ENCODE data around the gene CNTNAP2.

Gene CNTNAP2

DNA sequence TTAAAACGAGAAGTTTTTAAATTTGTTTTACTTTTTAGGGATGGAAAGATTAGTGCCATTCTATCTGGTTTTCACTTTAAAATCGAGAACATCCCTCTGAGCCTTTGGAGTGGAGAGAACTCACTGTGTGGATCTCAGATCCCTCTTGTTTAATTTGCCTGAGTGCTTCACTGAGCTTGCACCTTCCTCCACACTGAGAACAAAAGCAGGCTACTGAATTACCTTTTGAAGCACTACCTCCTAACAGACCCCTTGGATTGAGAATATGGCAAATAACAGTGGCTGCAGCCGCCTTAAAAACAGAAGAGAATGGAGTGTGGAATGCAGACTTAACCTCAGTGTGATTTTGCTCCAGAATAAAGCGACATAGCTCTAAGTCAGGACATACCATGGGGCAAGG, 204.7 kb downstream of the CNTNAP2 start:
- H3K36me3 ChIP-seq (ENCODE audit: low read length): no peaks in the 10 kb centered on the region
- H3K9ac ChIP-seq (ENCODE audit: low read length): no peak overlapping the region
- H4K20me1 ChIP-seq (ENCODE audit: low read depth, low read length): no peaks in the 10 kb centered on the region
- no peak overlapping the region for H3K4me3 ChIP-seq (ENCODE audit: insufficient read depth, low read length, poor library complexity, severe bottlenecking)
- no peak overlapping the region for H3K27ac ChIP-seq (ENCODE audit: low read depth, low read length)
- no peak overlapping the region for H3K4me2 ChIP-seq (ENCODE audit: low read depth, low read length, poor library complexity, severe bottlenecking)
- no peaks in the 10 kb centered on the region for H3K27me3 ChIP-seq (ENCODE audit: low read length)
- no peaks in the 10 kb centered on the region for H3F3A ChIP-seq (ENCODE audit: insufficient read depth)
- TF ChIP-seq, protein P1, sequence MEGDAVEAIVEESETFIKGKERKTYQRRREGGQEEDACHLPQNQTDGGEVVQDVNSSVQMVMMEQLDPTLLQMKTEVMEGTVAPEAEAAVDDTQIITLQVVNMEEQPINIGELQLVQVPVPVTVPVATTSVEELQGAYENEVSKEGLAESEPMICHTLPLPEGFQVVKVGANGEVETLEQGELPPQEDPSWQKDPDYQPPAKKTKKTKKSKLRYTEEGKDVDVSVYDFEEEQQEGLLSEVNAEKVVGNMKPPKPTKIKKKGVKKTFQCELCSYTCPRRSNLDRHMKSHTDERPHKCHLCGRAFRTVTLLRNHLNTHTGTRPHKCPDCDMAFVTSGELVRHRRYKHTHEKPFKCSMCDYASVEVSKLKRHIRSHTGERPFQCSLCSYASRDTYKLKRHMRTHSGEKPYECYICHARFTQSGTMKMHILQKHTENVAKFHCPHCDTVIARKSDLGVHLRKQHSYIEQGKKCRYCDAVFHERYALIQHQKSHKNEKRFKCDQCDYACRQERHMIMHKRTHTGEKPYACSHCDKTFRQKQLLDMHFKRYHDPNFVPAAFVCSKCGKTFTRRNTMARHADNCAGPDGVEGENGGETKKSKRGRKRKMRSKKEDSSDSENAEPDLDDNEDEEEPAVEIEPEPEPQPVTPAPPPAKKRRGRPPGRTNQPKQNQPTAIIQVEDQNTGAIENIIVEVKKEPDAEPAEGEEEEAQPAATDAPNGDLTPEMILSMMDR (IDR thresholded peaks at IDR 0.05; ENCODE audit: insufficient read depth, low read length, poor library complexity, severe bottlenecking): no peak
- TF ChIP-seq EZH2phosphoT487 (conservative IDR thresholded peaks at IDR 0.05; ENCODE audit: low read length): no peak
- no peaks in the 10 kb centered on the region for H3K79me2 ChIP-seq (ENCODE audit: insufficient read depth, low read length)
- no peaks in the 10 kb centered on the region for H3K9me2 ChIP-seq (replicated peaks; ENCODE audit: insufficient read depth, low read length)
- no peaks in the 10 kb centered on the region for H3K9me3 ChIP-seq (ENCODE audit: insufficient read depth, low read length)
- H2AFZ ChIP-seq (ENCODE audit: low read depth, low read length, severe bottlenecking): no peak overlapping the region

DNA sequence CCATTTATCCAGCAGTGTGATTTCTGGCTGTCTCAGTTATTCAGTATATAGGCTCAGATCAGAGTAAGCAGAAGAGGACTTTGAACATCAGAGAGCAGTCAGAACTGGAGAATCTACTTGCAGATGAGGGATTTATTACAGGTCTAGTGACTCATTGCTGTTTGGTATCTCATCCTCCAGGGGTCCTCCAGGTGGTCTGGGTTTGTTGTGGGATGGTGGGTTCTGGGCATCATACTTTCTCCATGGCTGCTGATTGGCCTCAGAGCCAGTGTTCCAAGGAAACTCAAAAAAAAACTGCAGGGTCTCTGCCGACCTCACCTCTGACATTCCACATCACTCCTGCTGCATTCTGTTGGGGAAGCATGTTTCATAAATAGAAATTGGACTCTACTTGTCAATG, 214.8 kb downstream of the CNTNAP2 start:
- Histone ChIP-seq H4K20me1 (ENCODE audit: low read depth, low read length) (no peaks in the 10 kb centered on the region), H3K36me3 (ENCODE audit: low read length) (no peaks in the 10 kb centered on the region), H3K4me2 (ENCODE audit: low read depth, low read length, poor library complexity, severe bottlenecking) (no peak overlapping the region), H3K27me3 (ENCODE audit: low read length) (no peaks in the 10 kb centered on the region), H3K9ac (ENCODE audit: low read length) (no peak overlapping the region), H2AFZ (ENCODE audit: low read depth, low read length, severe bottlenecking) (no peak overlapping the region), H3K9me2 (replicated peaks; ENCODE audit: insufficient read depth, low read length) (no peaks in the 10 kb centered on the region), H3K27ac (ENCODE audit: low read depth, low read length) (no peak overlapping the region), H3F3A (ENCODE audit: insufficient read depth) (no peaks in the 10 kb centered on the region), H3K9me3 (ENCODE audit: insufficient read depth, low read length) (no peaks in the 10 kb centered on the region), H3K4me3 (ENCODE audit: insufficient read depth, low read length, poor library complexity, severe bottlenecking) (no peak overlapping the region), H3K79me2 (ENCODE audit: insufficient read depth, low read length) (no peaks in the 10 kb centered on the region)
- TF ChIP-seq EZH2phosphoT487 (conservative IDR thresholded peaks at IDR 0.05; ENCODE audit: low read length): no peak
- TF ChIP-seq, protein P1 (IDR thresholded peaks at IDR 0.05; ENCODE audit: insufficient read depth, low read length, poor library complexity, severe bottlenecking): no peak

GRCh38 chr7:146345251-146345650, 228.7 kb downstream of the CNTNAP2 start:
- H3K9ac ChIP-seq (ENCODE audit: low read length): no peak overlapping the region
- H2AFZ ChIP-seq (ENCODE audit: low read depth, low read length, severe bottlenecking): no peak overlapping the region
- no peak overlapping the region for H3K4me3 ChIP-seq (ENCODE audit: insufficient read depth, low read length, poor library complexity, severe bottlenecking)
- TF ChIP-seq EZH2phosphoT487 (conservative IDR thresholded peaks at IDR 0.05; ENCODE audit: low read length): no peak
- TF ChIP-seq, protein P1 (IDR thresholded peaks at IDR 0.05; ENCODE audit: insufficient read depth, low read length, poor library complexity, severe bottlenecking): no peak
- no peaks in the 10 kb centered on the region for H3F3A ChIP-seq (ENCODE audit: insufficient read depth)
- H3K4me2 ChIP-seq (ENCODE audit: low read depth, low read length, poor library complexity, severe bottlenecking): no peak overlapping the region
- no peak overlapping the region for H3K27ac ChIP-seq (ENCODE audit: low read depth, low read length)
- H4K20me1 ChIP-seq (ENCODE audit: low read depth, low read length): no peaks in the 10 kb centered on the region
- no peaks in the 10 kb centered on the region for H3K27me3 ChIP-seq (ENCODE audit: low read length)
- H3K79me2 ChIP-seq (ENCODE audit: insufficient read depth, low read length): no peaks in the 10 kb centered on the region
- H3K9me3 ChIP-seq (ENCODE audit: insufficient read depth, low read length): no peaks in the 10 kb centered on the region
- no peaks in the 10 kb centered on the region for H3K36me3 ChIP-seq (ENCODE audit: low read length)
- H3K9me2 ChIP-seq (replicated peaks; ENCODE audit: insufficient read depth, low read length): no peaks in the 10 kb centered on the region
